ENCODE results near the gene BTBD2. TPM values are rescaled to one million over a fixed set of nuclear protein-coding genes. Genes with fewer than 3 reads are reported as not detected.

Gene BTBD2
- total RNA-seq (2014; rRNA removed; shearing (Covaris generic)), result 30.2 and 34.5 TPM in 2 replicates
- 81.8 and 111 TPM in 2 replicates for polyA plus RNA-seq (2015; cell fraction: cytosol; rRNA removed)
- 97.7 and 143 TPM in 2 replicates for polyA plus RNA-seq (2015; cell fraction: nucleus; rRNA removed)

DNA sequence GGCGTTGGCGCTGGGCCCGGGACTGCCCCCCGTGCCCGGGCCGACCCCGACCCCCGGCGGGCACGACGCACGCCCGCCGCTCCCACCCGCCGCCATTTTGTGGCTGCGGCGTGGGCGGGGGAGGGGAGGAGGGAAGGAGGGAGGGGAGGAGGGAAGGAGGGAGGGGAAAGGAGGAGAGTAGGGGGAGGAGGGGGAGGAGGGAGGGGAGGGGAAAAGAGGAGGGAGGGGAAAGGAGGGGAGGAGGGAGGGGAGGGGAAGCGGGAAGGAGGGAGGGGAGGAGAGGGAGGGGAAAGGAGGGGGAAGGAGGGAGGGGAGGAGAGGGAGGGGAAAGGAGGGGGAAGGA is at the start of gene BTBD2:
Gene BTBD2, minus strand, starts transcription at position 107 of the 343 bp plus-strand sequence. Its CDS starts 11 bp downstream, at position 96.
- in situ Hi-C loops (cut with HindIII; ENCODE audit: low pct_unique_long_range_greater_than_20kb, low sequenced_read_pairs), result no loop called here
- DNase-seq (ENCODE audit: low read depth, low spot score), result peak; percentile 52

DNA sequence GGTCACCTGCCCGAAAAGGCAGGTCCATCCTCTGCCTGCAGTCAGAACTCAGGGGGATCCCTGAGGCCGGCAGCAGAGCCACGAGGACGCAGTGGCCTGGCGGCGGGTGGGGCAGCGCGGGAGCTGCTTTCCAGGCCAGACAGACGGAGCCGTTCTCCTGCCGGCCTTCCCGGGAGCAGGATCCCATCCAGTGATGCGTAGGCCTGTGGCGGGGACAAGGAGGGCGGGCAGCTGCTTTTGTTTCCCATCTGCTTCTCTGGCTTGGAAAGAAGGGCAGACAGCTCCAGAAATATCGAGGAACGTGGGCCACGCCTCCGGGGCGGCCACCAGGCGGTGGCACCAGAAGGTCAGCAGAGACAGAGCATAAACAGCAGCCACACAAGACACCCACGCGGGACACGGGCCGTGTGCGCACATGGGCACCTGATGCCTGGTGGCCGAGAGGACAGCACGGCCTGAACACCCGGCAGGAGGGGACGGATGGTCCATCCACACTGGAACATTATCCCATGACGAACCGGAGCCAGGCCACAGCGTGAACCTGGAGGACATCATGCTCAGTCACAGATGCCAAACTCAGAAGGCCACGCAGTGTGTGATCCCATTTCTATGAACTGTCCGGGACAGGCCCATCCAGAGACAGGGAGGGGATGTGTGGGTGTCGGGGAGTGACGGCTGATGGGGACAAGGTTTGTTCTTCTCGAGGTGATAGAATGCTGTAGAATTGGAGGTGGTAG is 49.4 kb upstream of the BTBD2 start:
- no peak for DNase-seq (ENCODE audit: low read depth, low spot score)
- in situ Hi-C loops (cut with HindIII; ENCODE audit: low pct_unique_long_range_greater_than_20kb, low sequenced_read_pairs), result no loop called here

DNA sequence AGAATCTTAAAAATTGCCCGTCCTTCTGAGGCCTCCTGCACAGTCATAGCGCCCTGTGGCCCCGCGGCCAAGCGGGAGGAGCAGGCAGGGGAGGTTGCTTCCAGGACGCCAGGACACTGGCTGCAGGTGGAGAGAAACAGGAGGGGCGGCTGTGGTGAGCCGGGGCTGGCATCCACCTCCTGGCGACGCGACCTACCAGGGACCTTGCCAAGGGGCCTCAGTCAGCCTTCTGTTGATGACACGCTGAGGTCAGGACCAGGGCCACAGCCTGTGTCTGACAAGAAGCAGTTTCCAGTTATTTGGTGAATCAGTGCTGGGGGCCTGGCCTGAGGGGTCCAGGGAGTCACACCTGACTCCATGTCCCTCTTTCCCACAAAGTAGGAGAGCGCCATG is 48.9 kb upstream of the BTBD2 start:
- in situ Hi-C loops (cut with HindIII; ENCODE audit: low pct_unique_long_range_greater_than_20kb, low sequenced_read_pairs), result no loop called here
- no peak for DNase-seq (ENCODE audit: low read depth, low spot score)

DNA sequence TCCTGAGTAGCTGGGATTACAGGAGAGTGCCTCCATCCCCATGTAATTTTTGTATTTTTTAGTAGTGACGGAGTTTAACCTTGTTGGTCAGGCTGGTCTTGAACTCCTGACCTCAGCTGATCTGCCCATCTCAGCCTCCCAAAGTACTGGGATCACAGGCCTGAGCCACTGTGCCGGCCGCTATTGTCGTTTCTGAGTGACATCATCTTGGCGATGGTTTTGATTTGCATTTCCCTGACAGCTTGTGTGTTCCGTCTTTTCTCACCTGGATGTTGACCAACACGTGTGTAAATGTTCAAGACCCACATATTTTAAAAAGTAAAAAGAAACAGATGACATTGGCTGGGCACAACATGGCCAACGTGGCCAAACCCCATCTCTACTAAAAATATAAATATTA is 48.3 kb upstream of the BTBD2 start:
- in situ Hi-C loops (cut with HindIII; ENCODE audit: low pct_unique_long_range_greater_than_20kb, low sequenced_read_pairs), result no loop called here
- DNase-seq (ENCODE audit: low read depth, low spot score), result no peak

DNA sequence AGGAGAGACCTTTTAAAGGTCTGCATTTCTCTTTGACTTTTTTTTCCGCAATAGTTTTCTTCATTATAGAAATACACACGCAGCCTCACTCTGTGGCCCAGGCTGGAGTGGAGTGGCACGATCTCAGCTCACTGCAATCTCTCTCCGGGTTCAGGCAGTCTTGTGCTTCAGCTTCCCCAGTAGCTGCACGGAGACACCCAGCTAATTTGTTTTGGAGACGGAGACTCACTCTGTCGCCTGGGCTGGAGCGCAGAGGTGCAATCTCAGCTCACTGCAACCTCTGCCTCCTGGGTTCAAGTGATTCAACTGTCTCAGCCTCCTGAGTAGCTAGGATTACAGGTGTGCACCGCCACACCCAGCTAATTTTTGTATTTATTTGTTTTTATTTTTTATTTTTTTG is 47.3 kb upstream of the BTBD2 start:
- no peak for DNase-seq (ENCODE audit: low read depth, low spot score)
- in situ Hi-C loops (cut with HindIII; ENCODE audit: low pct_unique_long_range_greater_than_20kb, low sequenced_read_pairs), result no loop called here

DNA sequence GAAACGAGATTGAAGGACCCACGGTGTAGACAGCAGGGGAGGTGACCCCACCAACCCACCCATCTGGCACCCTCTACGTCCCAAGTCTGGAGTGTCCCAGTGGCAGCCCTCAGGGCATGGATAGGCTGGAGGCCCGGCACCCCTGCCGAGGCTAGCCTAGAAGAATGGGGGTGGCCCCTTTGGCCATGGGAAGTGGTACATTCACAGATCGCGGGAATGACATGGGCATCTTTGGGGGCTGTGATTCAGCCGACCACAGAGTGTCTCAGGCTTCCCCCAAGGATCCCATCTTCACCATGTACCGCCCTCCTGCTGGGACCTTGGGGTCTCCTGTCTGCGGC is 46.8 kb upstream of the BTBD2 start:
- no peak for DNase-seq (ENCODE audit: low read depth, low spot score)
- in situ Hi-C loops (cut with HindIII; ENCODE audit: low pct_unique_long_range_greater_than_20kb, low sequenced_read_pairs), result no loop called here

DNA sequence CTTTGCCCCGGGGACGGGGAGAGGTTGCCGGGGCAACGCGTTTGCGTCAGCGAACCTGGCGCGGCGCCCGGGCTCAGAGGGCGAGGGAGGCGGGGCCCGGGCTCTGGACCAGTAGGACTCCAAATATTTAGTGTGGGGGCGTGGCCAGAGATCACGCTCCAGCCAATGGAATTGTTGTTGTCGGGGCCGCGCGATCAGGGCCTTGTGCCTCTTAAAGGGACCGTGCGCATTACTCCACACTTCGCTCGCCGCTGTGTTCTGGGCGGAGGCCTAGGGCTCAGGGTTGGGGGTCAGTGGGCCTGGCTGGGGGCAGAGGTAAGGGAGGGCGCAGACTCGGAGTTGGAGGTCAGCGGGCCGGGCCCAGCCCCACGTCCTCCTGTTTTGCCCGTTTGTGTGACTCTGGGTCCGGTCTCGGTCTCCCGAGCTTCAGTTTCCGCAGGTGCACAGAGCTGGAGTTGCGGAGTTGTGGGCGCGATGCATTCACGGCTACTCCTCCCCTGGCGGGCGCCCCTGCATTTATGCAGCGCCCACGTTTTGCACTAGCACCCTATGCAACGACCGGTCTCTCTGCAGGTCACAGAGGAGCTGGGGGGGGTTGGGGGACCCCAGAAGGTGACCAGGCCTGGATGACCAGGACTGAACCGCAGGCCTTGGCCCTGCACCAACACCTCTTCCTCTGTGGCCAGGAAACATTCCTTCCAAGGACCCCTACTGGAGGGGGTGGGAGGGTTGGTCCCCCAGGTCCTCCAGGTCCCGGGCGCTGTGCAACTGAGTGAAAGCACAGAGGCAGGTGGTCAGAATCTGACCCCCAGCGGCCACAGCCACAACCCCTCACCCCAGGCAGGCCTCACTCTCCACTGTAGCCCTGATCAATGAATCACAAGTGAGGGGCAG is 46.2 kb upstream of the BTBD2 start:
- peak; percentile 96 for DNase-seq (ENCODE audit: low read depth, low spot score)
- in situ Hi-C loops (cut with HindIII; ENCODE audit: low pct_unique_long_range_greater_than_20kb, low sequenced_read_pairs), result no loop called here

DNA sequence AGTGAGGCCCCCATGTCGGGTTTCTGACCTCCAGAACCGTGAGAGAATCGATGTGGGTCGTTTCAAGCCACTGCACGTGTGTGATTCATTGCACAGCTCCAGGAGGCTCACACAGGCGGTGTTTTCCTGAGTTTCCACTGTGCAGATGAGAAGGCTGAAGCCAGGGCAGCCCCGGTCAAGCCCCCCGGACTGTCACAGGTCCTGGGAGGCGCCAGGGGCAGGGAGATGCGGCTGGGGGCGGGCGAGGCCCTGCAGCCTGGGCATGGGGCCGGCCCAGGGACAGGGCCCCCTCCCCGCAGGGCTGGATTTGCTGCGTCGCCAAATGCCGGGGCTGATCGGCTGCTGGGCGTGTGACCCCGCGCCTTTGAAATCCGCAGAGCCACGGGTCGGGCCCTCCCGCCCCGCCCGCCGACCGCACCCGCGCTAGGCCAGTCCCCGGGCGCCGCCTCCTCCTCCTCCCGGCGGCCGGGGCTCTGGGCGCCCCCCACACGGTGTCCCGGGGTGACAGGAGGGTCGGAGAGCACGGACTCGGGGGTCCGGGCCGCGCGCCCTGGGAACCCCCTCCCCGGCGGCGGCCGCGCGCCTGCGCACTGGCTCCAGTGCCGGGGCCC is 45.5 kb upstream of the BTBD2 start:
- DNase-seq (ENCODE audit: low read depth, low spot score), result peak; percentile 77
- in situ Hi-C loops (cut with HindIII; ENCODE audit: low pct_unique_long_range_greater_than_20kb, low sequenced_read_pairs), result no loop called here

DNA sequence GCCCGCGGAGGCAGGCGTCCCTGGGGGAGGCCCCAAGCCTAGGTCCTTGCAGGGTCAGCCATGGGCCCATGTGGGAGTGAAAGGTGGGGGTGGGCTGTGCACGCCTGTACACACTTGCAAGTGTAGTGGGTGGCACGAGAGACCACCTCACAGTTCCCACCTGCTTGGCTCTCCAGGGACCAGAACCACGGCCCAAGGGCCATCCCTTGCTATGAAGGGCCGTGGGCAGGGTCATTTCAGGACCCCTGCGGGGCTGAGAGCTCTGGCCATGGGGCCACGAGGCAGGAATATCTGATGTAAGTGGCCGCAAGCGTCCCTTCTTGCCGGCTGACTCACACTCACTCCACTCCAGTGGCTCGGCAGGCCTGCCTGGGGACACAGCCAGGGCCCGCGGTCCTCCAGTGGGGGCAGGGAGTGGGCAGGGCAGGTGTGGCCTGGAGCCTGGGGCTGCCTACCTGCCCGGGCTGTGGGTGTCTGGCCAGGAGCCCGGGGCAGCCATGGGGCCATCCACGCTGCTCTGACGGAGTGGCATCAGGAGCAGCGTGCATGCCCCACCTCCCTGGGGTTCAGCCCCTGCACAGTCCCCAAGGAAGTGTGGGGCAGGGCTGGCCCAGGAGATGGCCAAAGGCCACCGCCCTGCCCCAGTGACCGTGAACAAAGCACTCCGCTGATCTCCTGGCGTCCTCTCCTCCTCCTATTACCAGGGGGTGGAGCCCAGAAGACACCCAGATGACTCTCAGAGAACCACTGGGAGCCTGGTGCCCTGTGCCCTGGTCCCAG is 44.1 kb upstream of the BTBD2 start:
- in situ Hi-C loops (cut with HindIII; ENCODE audit: low pct_unique_long_range_greater_than_20kb, low sequenced_read_pairs), result no loop called here
- DNase-seq (ENCODE audit: low read depth, low spot score), result peak; percentile 71

DNA sequence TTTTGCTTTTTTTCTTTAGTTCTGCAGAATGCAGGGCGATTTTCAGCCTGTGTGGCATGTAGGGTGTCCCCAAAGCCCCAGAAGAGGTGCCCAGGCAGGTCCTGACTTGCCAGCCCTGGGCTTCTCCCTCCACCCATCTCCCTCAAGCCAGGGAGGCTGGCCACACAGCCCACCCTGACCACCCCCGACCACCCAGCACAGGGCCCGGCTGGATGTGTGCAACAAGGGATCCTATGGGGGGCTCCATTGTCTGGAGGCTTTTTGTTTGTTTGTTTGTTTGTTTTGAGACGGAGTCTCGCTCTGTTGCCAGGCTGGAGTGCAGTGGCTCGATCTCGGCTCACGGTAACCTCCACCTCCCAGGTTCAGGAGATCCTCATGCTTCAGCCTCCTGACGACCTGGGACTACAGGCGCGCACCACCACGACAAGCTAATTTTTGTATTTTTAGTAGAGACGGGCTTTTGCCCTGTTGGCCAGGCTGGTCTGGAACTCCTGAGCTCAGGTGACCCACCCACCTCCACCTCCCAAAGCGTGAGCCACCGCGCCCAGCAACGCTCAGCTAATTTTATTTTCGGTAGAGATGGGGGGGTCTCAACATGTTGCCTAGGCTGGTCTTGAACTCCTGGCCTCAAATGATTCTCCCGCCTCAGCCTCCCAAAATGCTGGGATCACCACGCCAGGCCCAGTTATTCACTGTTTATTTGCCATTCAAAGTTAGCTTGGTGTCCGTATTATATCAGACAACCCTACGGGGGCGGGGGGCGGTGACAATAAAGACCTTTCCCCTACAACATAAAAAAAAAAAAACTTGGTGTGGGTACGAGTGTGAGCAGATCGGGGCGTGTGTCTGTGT is 43.3 kb upstream of the BTBD2 start:
- in situ Hi-C loops (cut with HindIII; ENCODE audit: low pct_unique_long_range_greater_than_20kb, low sequenced_read_pairs), result no loop called here
- DNase-seq (ENCODE audit: low read depth, low spot score), result no peak

DNA sequence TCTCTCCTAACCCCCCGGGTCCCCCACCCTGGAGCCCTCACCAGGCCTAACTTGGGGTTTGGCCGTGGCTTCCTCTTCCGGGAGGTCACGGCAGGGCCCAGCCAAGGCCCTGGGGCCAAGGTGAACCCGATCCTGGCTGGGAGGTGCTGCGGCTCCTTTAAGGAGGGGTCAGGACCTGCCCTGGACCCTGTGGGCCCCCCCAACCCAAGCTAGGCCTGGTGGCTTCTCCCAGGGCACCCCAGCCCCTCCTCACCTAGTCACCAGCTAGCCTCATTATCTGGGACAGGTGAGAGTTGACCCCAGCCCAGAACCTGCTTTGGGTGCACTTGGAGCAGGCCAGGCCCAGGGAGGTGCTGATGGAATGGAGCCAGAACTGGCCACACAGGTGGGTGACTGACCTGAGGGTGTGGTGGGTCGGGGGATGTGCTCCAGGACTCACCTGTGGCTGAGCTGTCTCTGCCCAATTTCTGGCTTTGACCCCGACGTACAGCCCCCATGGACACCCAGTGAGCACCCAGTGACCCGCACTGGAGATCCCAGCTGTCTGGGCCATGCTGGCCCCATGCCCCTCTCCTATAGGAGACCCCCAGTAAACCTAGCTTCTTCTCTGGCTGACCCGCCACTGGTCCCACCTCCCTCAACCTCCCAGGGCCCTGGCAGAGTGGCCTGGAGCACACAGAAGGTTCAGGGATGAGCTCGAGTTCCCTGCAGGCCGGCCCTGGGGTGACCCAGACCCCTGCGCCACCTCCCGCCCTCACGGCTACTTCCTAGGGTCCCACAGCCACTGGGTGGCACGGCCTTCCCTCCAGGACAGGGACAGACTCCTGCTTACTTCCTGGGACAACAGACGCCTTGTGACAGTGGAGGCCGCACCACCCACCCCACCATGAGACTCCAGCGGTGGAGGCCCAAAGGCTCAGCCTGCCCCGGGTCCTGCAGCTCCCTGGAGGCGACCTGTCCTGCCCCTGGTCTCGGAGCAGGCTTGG is 42.3 kb upstream of the BTBD2 start:
- no peak for DNase-seq (ENCODE audit: low read depth, low spot score)
- in situ Hi-C loops (cut with HindIII; ENCODE audit: low pct_unique_long_range_greater_than_20kb, low sequenced_read_pairs), result no loop called here

DNA sequence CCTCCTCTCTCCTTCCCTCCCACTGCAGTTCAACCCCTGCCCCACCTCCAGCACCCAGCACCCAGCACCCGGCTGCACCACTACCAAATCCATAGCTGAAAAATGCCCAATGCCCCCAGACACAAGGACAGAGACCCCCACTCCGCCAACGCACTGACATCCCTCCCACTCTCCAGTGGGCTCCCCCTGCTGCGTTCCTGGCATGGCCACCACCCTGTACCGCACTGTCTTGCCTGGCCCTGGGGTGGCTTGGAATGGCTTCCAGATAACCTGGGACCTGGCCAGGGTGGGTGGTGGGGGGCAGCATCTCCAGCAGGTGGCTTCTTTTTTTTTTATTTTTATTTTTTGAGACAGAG is 41.3 kb upstream of the BTBD2 start:
- in situ Hi-C loops (cut with HindIII; ENCODE audit: low pct_unique_long_range_greater_than_20kb, low sequenced_read_pairs), result no loop called here

DNA sequence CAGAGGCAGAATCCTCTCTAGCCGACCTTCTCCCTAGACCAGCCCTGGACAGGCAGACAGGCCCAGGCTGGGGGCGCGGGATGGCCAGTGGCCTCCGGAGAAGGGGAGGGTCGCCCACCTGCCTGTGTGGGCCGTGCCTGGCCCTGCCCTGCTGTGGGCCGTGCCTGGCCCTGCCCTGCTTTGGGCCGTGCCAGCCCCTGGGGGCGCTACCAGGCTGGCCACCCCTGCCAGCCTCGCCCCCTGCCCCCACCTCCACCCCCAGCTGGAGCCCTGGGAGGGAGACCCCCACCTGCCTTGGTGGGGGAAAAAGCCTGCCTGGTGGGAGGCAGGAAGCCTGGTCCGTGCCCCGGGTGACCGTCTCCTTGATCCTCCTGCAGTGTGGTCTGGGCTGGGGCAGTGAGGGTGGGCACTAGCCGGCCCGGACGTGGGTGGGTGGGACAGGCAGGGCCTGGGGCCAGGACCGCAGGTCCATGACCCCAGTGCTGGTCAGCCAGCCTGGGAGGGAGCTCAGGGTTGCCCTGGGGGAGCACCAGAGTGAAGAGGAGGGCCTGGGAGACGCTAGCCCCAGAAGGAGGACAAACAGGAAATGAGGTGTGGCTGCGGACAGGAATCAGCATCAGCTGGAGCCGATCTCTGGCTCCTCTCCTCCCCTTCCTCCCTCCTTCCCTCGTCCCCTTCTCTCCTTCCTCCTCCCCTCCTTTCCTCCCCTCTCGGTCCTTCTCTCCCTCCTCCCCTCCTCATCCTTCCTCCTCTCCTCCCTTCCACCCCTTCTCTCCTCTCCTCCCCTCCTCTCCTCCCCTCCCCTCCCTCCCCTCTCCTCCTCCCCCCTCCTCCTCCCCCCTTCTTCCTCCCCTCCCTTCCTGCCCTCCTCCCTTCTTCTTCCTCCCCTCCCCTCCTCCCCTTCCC is 40.7 kb upstream of the BTBD2 start:
- DNase-seq (ENCODE audit: low read depth, low spot score), result peak; percentile 38

More for the DNA sequence above, 41.3 kb upstream of the BTBD2 start:
- no peak for DNase-seq (ENCODE audit: low read depth, low spot score)

DNA sequence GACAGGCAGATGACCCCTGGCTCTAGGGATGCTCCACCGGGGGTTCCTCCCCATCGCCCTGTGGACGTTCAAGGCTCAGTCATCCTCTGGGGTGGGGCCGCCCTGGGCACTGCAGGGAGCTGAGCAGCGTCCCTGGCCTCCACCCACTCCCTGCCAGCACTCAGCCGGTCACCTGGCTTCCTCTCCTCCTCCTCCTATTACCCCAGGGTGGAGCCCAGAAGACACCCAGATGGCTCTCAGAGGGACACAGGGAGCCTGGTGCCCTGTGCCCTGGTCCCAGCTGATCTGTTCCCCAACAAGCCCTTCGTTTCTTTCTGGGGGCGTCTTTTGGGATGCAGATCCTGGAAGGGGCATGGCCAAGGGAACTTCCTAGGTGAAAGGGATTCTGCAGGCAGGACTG is 39.2 kb upstream of the BTBD2 start:
- DNase-seq (ENCODE audit: low read depth, low spot score), result no peak
- in situ Hi-C loops (cut with HindIII; ENCODE audit: low pct_unique_long_range_greater_than_20kb, low sequenced_read_pairs), result no loop called here

More for the DNA sequence above, 40.7 kb upstream of the BTBD2 start:
- in situ Hi-C loops (cut with HindIII; ENCODE audit: low pct_unique_long_range_greater_than_20kb, low sequenced_read_pairs), result no loop called here
